ENCODE results near the gene CERS6. TPM values are rescaled to one million over a fixed set of nuclear protein-coding genes. Genes with fewer than 3 reads are reported as not detected.

Gene CERS6
- total RNA-seq, 1 donor from 2014 or later = 30.8 TPM

- Mint-ChIP-seq H3K27me3 (ENCODE audit: low read depth) (no peaks in the 10 kb centered on the region), H3K4me1 (ENCODE audit: low read depth) (peaks cover 7% of the 10 kb centered on the region), H3K27ac (ENCODE audit: unreplicated experiment) (no peak overlapping the region), H3K9me3 (ENCODE audit: low read depth) (no peaks in the 10 kb centered on the region), H3K36me3 (ENCODE audit: low read depth) (peaks cover 2% of the 10 kb centered on the region), H3K4me3 (ENCODE audit: unreplicated experiment) (no peak overlapping the region)
- DNase-seq (ENCODE audit: low spot score) = no peak
- TF ChIP-seq CTCF (IDR thresholded peaks at IDR 0.05) = no peak
Measured at GRCh38 chr2:168782271-168782670, 326.2 kb downstream of the CERS6 start.

GRCh38 chr2:168784993-168785392, 328.9 kb downstream of the CERS6 start:
- Mint-ChIP-seq H3K27me3 (ENCODE audit: low read depth) (no peaks in the 10 kb centered on the region), H3K4me3 (ENCODE audit: unreplicated experiment) (no peak overlapping the region), H3K9me3 (ENCODE audit: low read depth) (no peaks in the 10 kb centered on the region), H3K27ac (ENCODE audit: unreplicated experiment) (no peak overlapping the region), H3K36me3 (ENCODE audit: low read depth) (no peaks in the 10 kb centered on the region), H3K4me1 (ENCODE audit: low read depth) (peaks cover 7% of the 10 kb centered on the region)
- TF ChIP-seq CTCF (IDR thresholded peaks at IDR 0.05) = no peak
- DNase-seq (ENCODE audit: low spot score) = no peak

GRCh38 chr2:168787098-168787781, 331.2 kb downstream of the CERS6 start:
- Mint-ChIP-seq H3K4me1 (ENCODE audit: low read depth) (no peaks in the 10 kb centered on the region), H3K27ac (ENCODE audit: unreplicated experiment) (no peak overlapping the region), H3K36me3 (ENCODE audit: low read depth) (no peaks in the 10 kb centered on the region), H3K9me3 (ENCODE audit: low read depth) (peaks cover 2% of the 10 kb centered on the region), H3K27me3 (ENCODE audit: low read depth) (no peaks in the 10 kb centered on the region), H3K4me3 (ENCODE audit: unreplicated experiment) (no peak overlapping the region)
- DNase-seq (ENCODE audit: low spot score) = no peak
- TF ChIP-seq CTCF (IDR thresholded peaks at IDR 0.05) = no peak

GRCh38 chr2:168787782-168788376, 331.8 kb downstream of the CERS6 start:
- no peak for DNase-seq (ENCODE audit: low spot score)
- TF ChIP-seq CTCF (IDR thresholded peaks at IDR 0.05) = no peak
- no peaks in the 10 kb centered on the region for H3K4me1 Mint-ChIP-seq (ENCODE audit: low read depth)
- no peaks in the 10 kb centered on the region for H3K27me3 Mint-ChIP-seq (ENCODE audit: low read depth)
- H3K27ac Mint-ChIP-seq (ENCODE audit: unreplicated experiment) = no peak overlapping the region
- H3K4me3 Mint-ChIP-seq (ENCODE audit: unreplicated experiment) = no peak overlapping the region
- H3K9me3 Mint-ChIP-seq (ENCODE audit: low read depth) = peaks cover 2% of the 10 kb centered on the region
- no peaks in the 10 kb centered on the region for H3K36me3 Mint-ChIP-seq (ENCODE audit: low read depth)

GRCh38 chr2:168789776-168790175, 333.7 kb downstream of the CERS6 start:
- Mint-ChIP-seq H3K4me1 (ENCODE audit: low read depth) (no peaks in the 10 kb centered on the region), H3K36me3 (ENCODE audit: low read depth) (no peaks in the 10 kb centered on the region), H3K27me3 (ENCODE audit: low read depth) (no peaks in the 10 kb centered on the region), H3K9me3 (ENCODE audit: low read depth) (peaks cover 2% of the 10 kb centered on the region), H3K27ac (ENCODE audit: unreplicated experiment) (no peak overlapping the region), H3K4me3 (ENCODE audit: unreplicated experiment) (no peak overlapping the region)
- no peak for DNase-seq (ENCODE audit: low spot score)
- TF ChIP-seq CTCF (IDR thresholded peaks at IDR 0.05) = no peak
